Measurements from ENCODE around the gene NOS1AP.

The NOS1AP gene

DNA sequence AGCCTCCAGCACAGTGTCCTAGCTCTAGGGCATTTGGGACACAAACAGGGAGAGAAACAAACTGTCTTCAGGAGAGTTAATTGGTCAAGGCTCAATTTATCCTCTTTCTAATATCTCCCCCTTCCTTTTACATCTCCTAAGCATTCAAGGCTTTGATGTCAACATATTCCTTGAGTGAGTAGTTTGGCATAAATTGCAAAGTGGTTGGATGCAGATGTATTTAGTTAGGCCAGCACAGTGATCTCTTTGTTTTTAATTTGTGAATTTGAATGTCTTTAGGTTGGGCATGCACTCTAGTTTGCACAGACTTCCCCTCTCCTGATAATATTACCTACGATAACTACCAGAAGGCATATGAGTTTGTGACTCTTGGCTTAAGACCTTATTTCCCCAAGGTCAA, 33.3 kb upstream of the NOS1AP start:
- peak; percentile 32 for ATAC-seq
- TF ChIP-seq OSR1 (CRISPR knock-in tag; IDR thresholded peaks at IDR 0.05) (no peak), GLIS3 (CRISPR knock-in tag; IDR thresholded peaks at IDR 0.05) (no peak), ISL1 (CRISPR knock-in tag; IDR thresholded peaks at IDR 0.05) (no peak), ZC3H10 (CRISPR knock-in tag; IDR thresholded peaks at IDR 0.05) (no peak)
- TF ChIP-seq, protein P1, sequence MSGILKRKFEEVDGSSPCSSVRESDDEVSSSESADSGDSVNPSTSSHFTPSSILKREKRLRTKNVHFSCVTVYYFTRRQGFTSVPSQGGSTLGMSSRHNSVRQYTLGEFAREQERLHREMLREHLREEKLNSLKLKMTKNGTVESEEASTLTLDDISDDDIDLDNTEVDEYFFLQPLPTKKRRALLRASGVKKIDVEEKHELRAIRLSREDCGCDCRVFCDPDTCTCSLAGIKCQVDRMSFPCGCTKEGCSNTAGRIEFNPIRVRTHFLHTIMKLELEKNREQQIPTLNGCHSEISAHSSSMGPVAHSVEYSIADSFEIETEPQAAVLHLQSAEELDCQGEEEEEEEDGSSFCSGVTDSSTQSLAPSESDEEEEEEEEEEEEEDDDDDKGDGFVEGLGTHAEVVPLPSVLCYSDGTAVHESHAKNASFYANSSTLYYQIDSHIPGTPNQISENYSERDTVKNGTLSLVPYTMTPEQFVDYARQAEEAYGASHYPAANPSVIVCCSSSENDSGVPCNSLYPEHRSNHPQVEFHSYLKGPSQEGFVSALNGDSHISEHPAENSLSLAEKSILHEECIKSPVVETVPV (CRISPR knock-in tag; IDR thresholded peaks at IDR 0.05) = no peak

DNA sequence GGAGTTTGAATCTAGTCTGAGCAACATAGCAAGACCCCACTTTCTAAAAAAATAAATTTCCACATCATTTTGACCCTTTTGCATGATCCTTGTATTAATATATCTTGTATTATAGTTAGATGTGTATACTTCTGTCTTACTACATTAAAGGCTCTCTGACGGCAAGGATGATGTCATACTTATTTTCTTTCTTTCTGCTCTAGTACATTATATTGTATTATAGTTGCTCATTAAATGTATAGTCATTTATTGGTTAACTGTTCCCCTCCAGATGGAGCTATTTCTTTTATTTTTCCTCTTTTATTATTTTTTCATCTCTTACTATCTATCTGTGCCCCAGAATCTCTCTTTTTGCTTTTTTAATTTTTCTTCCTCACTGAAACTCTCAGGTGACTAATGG, 30.9 kb upstream of the NOS1AP start:
- TF ChIP-seq, protein P2, sequence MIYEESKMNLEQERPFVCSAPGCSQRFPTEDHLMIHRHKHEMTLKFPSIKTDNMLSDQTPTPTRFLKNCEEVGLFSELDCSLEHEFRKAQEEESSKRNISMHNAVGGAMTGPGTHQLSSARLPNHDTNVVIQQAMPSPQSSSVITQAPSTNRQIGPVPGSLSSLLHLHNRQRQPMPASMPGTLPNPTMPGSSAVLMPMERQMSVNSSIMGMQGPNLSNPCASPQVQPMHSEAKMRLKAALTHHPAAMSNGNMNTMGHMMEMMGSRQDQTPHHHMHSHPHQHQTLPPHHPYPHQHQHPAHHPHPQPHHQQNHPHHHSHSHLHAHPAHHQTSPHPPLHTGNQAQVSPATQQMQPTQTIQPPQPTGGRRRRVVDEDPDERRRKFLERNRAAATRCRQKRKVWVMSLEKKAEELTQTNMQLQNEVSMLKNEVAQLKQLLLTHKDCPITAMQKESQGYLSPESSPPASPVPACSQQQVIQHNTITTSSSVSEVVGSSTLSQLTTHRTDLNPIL (CRISPR knock-in tag; IDR thresholded peaks at IDR 0.05; ENCODE audit: low read depth) = no peak
- TF ChIP-seq ZFP30 (CRISPR knock-in tag; IDR thresholded peaks at IDR 0.05) = no peak
- no peak for TF ChIP-seq ESRRG (CRISPR knock-in tag; IDR thresholded peaks at IDR 0.05)
- TF ChIP-seq, protein P1 (CRISPR knock-in tag; IDR thresholded peaks at IDR 0.05) = no peak
- TF ChIP-seq, protein P3, sequence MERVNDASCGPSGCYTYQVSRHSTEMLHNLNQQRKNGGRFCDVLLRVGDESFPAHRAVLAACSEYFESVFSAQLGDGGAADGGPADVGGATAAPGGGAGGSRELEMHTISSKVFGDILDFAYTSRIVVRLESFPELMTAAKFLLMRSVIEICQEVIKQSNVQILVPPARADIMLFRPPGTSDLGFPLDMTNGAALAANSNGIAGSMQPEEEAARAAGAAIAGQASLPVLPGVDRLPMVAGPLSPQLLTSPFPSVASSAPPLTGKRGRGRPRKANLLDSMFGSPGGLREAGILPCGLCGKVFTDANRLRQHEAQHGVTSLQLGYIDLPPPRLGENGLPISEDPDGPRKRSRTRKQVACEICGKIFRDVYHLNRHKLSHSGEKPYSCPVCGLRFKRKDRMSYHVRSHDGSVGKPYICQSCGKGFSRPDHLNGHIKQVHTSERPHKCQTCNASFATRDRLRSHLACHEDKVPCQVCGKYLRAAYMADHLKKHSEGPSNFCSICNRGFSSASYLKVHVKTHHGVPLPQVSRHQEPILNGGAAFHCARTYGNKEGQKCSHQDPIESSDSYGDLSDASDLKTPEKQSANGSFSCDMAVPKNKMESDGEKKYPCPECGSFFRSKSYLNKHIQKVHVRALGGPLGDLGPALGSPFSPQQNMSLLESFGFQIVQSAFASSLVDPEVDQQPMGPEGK (CRISPR knock-in tag; IDR thresholded peaks at IDR 0.05; ENCODE audit: borderline replicate concordance) = no peak
- TF ChIP-seq, protein P4, sequence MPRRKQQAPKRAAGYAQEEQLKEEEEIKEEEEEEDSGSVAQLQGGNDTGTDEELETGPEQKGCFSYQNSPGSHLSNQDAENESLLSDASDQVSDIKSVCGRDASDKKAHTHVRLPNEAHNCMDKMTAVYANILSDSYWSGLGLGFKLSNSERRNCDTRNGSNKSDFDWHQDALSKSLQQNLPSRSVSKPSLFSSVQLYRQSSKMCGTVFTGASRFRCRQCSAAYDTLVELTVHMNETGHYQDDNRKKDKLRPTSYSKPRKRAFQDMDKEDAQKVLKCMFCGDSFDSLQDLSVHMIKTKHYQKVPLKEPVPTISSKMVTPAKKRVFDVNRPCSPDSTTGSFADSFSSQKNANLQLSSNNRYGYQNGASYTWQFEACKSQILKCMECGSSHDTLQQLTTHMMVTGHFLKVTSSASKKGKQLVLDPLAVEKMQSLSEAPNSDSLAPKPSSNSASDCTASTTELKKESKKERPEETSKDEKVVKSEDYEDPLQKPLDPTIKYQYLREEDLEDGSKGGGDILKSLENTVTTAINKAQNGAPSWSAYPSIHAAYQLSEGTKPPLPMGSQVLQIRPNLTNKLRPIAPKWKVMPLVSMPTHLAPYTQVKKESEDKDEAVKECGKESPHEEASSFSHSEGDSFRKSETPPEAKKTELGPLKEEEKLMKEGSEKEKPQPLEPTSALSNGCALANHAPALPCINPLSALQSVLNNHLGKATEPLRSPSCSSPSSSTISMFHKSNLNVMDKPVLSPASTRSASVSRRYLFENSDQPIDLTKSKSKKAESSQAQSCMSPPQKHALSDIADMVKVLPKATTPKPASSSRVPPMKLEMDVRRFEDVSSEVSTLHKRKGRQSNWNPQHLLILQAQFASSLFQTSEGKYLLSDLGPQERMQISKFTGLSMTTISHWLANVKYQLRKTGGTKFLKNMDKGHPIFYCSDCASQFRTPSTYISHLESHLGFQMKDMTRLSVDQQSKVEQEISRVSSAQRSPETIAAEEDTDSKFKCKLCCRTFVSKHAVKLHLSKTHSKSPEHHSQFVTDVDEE (CRISPR knock-in tag; IDR thresholded peaks at IDR 0.05) = no peak
- TF ChIP-seq ZC3H10 (CRISPR knock-in tag; IDR thresholded peaks at IDR 0.05) = no peak
- TF ChIP-seq GLIS3 (CRISPR knock-in tag; IDR thresholded peaks at IDR 0.05) = no peak
- no peak for TF ChIP-seq RARB (CRISPR knock-in tag; IDR thresholded peaks at IDR 0.05)
- ATAC-seq = no peak

DNA sequence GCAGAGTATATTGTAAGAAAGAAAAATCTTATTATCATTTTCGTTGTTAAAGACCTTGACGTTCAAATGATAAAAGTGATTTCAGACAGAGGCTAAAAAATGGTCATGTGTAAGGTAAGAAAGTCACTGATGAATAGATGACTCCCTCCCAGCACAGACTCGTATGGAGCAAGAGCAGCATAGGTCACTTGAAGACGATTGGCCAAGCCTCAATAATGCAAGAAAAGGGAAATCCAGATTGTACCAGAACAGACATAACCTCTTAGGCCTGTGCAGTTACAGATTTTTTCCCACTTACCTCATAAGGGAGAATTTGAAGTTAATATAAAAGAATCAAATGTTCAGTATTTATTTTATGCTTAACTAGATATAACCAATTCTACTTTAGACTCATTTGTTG, 29.5 kb upstream of the NOS1AP start:
- no peak for TF ChIP-seq GLIS3 (CRISPR knock-in tag; IDR thresholded peaks at IDR 0.05)
- TF ChIP-seq BACH2 (CRISPR knock-in tag; IDR thresholded peaks at IDR 0.05; ENCODE audit: borderline replicate concordance) = no peak
- no peak for TF ChIP-seq ARNTL (CRISPR knock-in tag; IDR thresholded peaks at IDR 0.05; ENCODE audit: borderline replicate concordance, low read depth)
- no peak for TF ChIP-seq ZC3H10 (CRISPR knock-in tag; IDR thresholded peaks at IDR 0.05)
- TF ChIP-seq ZNF565 (CRISPR knock-in tag; conservative IDR thresholded peaks at IDR 0.05; ENCODE audit: low read depth) = no peak
- no peak for TF ChIP-seq RARB (CRISPR knock-in tag; IDR thresholded peaks at IDR 0.05)
- TF ChIP-seq ZFP3 (CRISPR knock-in tag; IDR thresholded peaks at IDR 0.05) = no peak
- no peak for ATAC-seq

DNA sequence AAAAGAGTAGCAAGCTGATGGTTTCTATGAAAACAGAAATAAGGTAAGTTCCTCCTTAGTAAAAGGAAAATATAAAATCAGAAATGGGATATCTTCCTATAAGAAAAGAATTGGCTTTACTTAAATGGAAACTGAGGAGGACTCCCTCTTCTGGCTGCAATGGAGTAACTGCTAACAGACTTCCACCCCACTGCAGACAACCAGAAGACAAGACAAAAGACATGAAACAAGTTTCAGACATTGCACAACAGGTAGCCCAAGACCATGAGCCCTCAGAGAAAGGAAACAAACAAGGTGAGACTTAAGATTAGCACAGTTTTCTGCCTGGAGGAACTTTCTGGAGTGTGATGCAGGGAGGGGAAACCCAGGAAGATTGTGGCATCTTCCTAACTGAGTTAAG, 28.8 kb upstream of the NOS1AP start:
- peak; percentile 54 for ATAC-seq
- TF ChIP-seq, protein P5, sequence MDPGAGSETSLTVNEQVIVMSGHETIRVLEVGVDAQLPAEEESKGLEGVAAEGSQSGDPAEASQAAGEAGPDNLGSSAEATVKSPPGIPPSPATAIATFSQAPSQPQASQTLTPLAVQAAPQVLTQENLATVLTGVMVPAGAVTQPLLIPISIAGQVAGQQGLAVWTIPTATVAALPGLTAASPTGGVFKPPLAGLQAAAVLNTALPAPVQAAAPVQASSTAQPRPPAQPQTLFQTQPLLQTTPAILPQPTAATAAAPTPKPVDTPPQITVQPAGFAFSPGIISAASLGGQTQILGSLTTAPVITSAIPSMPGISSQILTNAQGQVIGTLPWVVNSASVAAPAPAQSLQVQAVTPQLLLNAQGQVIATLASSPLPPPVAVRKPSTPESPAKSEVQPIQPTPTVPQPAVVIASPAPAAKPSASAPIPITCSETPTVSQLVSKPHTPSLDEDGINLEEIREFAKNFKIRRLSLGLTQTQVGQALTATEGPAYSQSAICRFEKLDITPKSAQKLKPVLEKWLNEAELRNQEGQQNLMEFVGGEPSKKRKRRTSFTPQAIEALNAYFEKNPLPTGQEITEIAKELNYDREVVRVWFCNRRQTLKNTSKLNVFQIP (CRISPR knock-in tag; IDR thresholded peaks at IDR 0.05; ENCODE audit: borderline replicate concordance, low read depth) = no peak
- TF ChIP-seq, protein P4 (CRISPR knock-in tag; IDR thresholded peaks at IDR 0.05) = no peak
- TF ChIP-seq ESRRG (CRISPR knock-in tag; IDR thresholded peaks at IDR 0.05) (no peak), SNAI2 (CRISPR knock-in tag; IDR thresholded peaks at IDR 0.05) (no peak), ZFP30 (CRISPR knock-in tag; IDR thresholded peaks at IDR 0.05) (no peak), ZNF8 (CRISPR knock-in tag; IDR thresholded peaks at IDR 0.05) (no peak), RARB (CRISPR knock-in tag; IDR thresholded peaks at IDR 0.05) (no peak), ISL1 (CRISPR knock-in tag; IDR thresholded peaks at IDR 0.05) (no peak), BACH2 (CRISPR knock-in tag; IDR thresholded peaks at IDR 0.05; ENCODE audit: borderline replicate concordance) (no peak), ARNTL (CRISPR knock-in tag; IDR thresholded peaks at IDR 0.05; ENCODE audit: borderline replicate concordance, low read depth) (no peak), PPARA (CRISPR knock-in tag; IDR thresholded peaks at IDR 0.05; ENCODE audit: borderline replicate concordance) (no peak), ZC3H10 (CRISPR knock-in tag; IDR thresholded peaks at IDR 0.05) (no peak), CSDC2 (CRISPR knock-in tag; IDR thresholded peaks at IDR 0.05) (no peak)
- TF ChIP-seq, protein P2 (CRISPR knock-in tag; IDR thresholded peaks at IDR 0.05; ENCODE audit: low read depth) = no peak

All from SK-N-SH treated with all-trans-retinoic acid at 6 μM for 48 hours (cell line).